ENCODE results near the gene PKN2. TPM values are rescaled to one million over a fixed set of nuclear protein-coding genes. Genes with fewer than 3 reads are reported as not detected.

The PKN2 gene
- total RNA-seq, 6 experiments from 2014 or later: 13.6 to 16.6 (median 15.0) TPM

GRCh38 chr1:88691540-88691939, 7.5 kb downstream of the PKN2 start:
- no peak overlapping the region for H3K4me3 ChIP-seq
- 92% methylated on average over 3 of the region's 3 CpGs for WGBS (ENCODE audit: insufficient coverage, low coverage, low lambda C conversion rate, missing lambda C conversion rate)
- H3K36me3 ChIP-seq: no peaks in the 10 kb centered on the region
- intact Hi-C loops (cut with DNase I): no loop called here
- DNase-seq (no peak), ATAC-seq (no peak)
- peaks cover 0 to 2% (median under 1%) of the 10 kb centered on the region in 4 donors for H3K4me1 ChIP-seq
- no peaks in the 10 kb centered on the region for H3K9me3 ChIP-seq
- no peak for TF ChIP-seq CTCF (IDR thresholded peaks at IDR 0.05)
- no peak for TF ChIP-seq POLR2A (IDR thresholded peaks at IDR 0.05)
- no peak overlapping the region for H3K27ac ChIP-seq
- H3K27me3 ChIP-seq: no peaks in the 10 kb centered on the region

DNA sequence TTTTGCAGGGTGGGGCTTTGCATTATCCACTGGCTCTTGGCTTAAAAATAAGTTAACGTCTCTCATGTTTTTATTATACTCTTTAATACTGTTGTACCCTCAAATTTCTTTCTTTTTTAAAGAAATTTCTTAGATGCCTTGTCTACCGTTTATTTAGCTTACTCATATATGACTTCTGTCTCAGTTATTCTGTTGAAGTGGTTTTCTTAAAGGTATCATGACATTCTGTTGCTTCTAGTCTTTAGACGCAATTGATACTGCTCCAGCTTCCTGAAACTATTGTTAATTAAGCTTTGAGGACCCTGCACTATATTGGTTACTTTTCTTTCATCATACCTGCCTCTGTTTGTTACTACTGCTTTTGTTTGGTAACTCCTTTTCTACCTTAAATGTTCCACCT, 11.7 kb downstream of the PKN2 start:
- peaks cover 0 to 5% (median 0%) of the 10 kb centered on the region in 4 donors for H3K4me1 ChIP-seq
- DNase-seq (no peak), ATAC-seq (no peak)
- H3K27me3 ChIP-seq: no peaks in the 10 kb centered on the region
- no peak overlapping the region for H3K27ac ChIP-seq
- 86% methylated on average over 3 of the region's 3 CpGs for WGBS (ENCODE audit: insufficient coverage, low coverage, low lambda C conversion rate, missing lambda C conversion rate)
- H3K36me3 ChIP-seq: no peaks in the 10 kb centered on the region
- TF ChIP-seq CTCF (IDR thresholded peaks at IDR 0.05) (no peak), POLR2A (IDR thresholded peaks at IDR 0.05) (no peak)
- no peak overlapping the region for H3K4me3 ChIP-seq
- intact Hi-C loops (cut with DNase I): no loop called here
- H3K9me3 ChIP-seq: no peaks in the 10 kb centered on the region

- no peaks in the 10 kb centered on the region for H3K36me3 ChIP-seq
- intact Hi-C loops (cut with DNase I): no loop called here
- H3K4me1 ChIP-seq: peaks cover 0 to 14% (median 0%) of the 10 kb centered on the region in 4 donors
- H3K4me3 ChIP-seq: no peak overlapping the region
- no peak for TF ChIP-seq CTCF (IDR thresholded peaks at IDR 0.05)
- TF ChIP-seq POLR2A (IDR thresholded peaks at IDR 0.05): no peak
- no peak overlapping the region for H3K27ac ChIP-seq
- ATAC-seq (no peak), DNase-seq (no peak)
- no peaks in the 10 kb centered on the region for H3K9me3 ChIP-seq
- no peaks in the 10 kb centered on the region for H3K27me3 ChIP-seq
Measured at GRCh38 chr1:88697503-88697902, 13.4 kb downstream of the PKN2 start.

DNA sequence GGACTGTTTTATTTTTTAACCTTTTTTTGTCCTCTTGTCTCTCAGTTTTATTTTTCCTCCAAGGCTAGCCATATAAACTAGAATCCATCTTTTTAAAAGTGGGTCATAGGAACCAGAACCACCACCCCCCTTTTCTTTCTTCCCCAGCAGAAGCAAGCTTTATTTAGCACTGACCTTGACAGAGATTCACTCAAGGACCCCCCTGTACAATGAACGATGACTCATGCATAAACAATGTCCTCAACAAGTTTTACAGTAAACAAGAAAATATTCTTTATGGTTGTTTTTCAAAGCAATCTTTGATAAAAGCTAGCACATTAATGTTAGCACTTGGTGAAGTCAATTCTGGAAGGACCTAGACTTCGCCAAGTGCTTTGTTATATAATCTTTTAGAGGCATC, 14.1 kb downstream of the PKN2 start:
- 68% methylated on average over 2 of the region's 2 CpGs for WGBS (ENCODE audit: insufficient coverage, low coverage, low lambda C conversion rate, missing lambda C conversion rate)
- Histone ChIP-seq H3K27me3 (no peaks in the 10 kb centered on the region), H3K4me1 (peaks cover 0 to 14% (median 0%) of the 10 kb centered on the region in 4 donors), H3K36me3 (no peaks in the 10 kb centered on the region), H3K27ac (no peak overlapping the region), H3K9me3 (no peaks in the 10 kb centered on the region), H3K4me3 (no peak overlapping the region)
- peak in 1 of 4 donors; percentile 25 for ATAC-seq
- TF ChIP-seq POLR2A (IDR thresholded peaks at IDR 0.05) (no peak), CTCF (IDR thresholded peaks at IDR 0.05) (no peak)
- no peak for DNase-seq
- intact Hi-C loops (cut with DNase I): no loop called here

- whole genome bisulfite sequencing (ENCODE audit: insufficient coverage, low coverage, low lambda C conversion rate, missing lambda C conversion rate): 38% methylated on average over 2 of the region's 2 CpGs
- DNase-seq (no peak), ATAC-seq (no peak)
- no peaks in the 10 kb centered on the region for H3K27me3 ChIP-seq
- H3K4me3 ChIP-seq: no peak overlapping the region
- peaks cover 0 to 14% (median 0%) of the 10 kb centered on the region in 4 donors for H3K4me1 ChIP-seq
- H3K27ac ChIP-seq: no peak overlapping the region
- intact Hi-C loops (cut with DNase I): no loop called here
- no peaks in the 10 kb centered on the region for H3K9me3 ChIP-seq
- TF ChIP-seq CTCF (IDR thresholded peaks at IDR 0.05): no peak
- H3K36me3 ChIP-seq: no peaks in the 10 kb centered on the region
Measured at GRCh38 chr1:88698764-88699163, 14.7 kb downstream of the PKN2 start.

Data from right lobe of liver (tissue), 6 donors.